Suppressor macrophage treated with lipopolysaccharide for 1 hour (primary cell): Measurements from ENCODE around the gene RLF.

Experiments
- DNase-seq, 3 donors: peaks; one replicate each; pipeline ENCODE4 v3.0.0-alpha.2; 2020 to 2022

Gene RLF

DNA sequence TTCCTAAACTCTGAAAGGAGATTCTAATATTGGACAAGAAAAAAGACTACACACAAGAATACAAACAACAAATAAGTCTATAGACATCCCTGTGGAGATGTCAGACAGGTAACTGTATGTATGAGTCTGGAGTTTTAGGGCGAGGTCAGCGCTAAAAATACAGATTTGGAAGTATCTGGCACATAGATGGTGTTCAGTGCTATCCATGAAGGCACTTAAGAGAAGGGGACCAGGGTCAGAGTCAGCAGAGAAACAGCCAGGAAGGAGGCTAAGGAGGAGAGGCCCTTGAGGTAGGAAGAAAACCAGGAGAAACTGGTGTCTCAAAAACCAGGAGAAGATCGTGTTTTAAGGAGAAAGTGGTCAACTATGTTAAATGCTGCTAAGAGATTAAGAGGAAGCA, 114.9 kb downstream of the RLF start:
- DNase-seq, result no peak

GRCh38 chr1:40281853-40282252, 120.7 kb downstream of the RLF start:
- no peak for DNase-seq
